Activated CD4-positive, alpha-beta T cell treated with anti-CD3 and anti-CD28 coated beads for 1 hour (primary cell): ENCODE data around the gene MKKS.
A peak's percentile ranks its signal among the peaks of the same experiment; 100 is the strongest.
"Not testable (repeated sequence)": the region's sequence is repeated elsewhere in the genome, so short reads cannot be mapped to it uniquely, and the experiment has no call there.

Experiments
- DNase-seq: peaks from one replicate; pipeline ENCODE4 v3.0.0-alpha.2; 2020

Gene MKKS

GRCh38 chr20:10448270-10449156, 14.5 kb upstream of the MKKS start:
- DNase-seq, result no peak

- peak; percentile 12 for DNase-seq
Measured at GRCh38 chr20:10447028-10447427, 13.0 kb upstream of the MKKS start.

GRCh38 chr20:10445758-10446157, 11.7 kb upstream of the MKKS start:
- no peak for DNase-seq

DNA sequence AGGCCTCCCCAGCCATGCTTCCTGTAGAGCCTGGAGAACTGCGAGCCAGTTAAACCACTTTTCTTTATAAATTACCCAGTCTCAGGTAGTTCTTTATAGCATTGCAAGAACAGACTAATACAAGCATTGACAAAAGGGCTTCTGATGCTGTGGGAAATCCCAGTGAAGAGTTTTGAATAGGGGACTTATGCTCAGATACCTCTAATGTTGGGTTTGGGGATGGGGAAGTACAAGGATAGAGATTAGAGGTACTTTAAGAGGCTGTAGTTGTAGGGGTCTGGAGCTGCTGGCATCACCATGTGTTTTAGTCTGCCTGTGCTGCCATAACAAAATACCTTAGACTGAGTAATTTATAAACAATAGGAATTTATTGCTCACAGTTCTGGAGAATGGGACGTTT, 9.9 kb upstream of the MKKS start:
- DNase-seq, result no peak

DNA sequence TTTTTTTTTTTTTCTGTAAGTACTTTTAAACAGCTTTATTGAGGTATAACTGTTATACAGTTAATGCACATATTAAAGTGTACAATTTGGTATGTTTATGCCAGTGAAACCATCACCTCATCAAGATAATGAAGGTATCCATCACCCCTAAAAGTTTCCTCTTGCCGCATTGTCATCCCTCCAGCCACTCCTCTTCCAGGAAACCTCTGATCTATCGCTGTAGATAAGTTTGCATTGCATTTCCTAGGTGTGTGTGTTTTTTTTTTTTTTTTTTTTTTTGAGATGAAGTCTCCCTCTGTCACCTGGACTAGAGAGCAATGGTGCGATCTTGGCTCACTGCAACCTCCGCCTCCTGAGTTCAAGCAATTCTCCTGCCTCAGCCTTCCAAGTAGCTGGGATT, 4.2 kb upstream of the MKKS start:
- no peak for DNase-seq

DNA sequence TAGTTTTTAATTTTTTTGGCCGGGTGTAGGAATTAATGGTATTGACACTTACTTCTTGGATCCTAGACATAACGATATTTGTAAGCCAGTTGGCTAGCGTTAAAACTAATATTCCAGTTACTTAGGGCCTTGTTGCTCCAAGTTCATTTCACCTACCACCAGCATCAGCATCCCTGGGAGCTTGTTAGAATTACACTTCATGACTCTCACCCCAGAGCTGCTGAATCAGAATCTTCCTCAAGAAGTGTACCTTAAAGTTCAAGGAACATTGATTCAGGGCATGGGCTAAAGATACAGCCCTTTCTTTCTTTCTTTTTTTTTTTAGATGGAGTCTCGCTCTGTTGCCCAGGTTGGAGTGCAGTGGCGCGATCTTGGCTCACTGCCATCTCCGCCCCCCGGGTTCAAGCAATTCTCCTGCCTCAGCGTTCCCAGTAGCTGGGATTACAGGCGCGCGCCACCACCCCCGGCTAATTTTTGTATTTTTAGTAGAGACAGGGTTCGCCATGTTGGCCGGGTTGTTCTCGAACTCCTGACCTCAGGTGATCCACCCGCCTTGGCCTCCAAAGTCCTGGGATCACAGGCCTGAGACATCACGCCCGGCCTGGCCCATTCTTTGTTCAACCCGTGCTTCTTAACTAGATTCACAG, 2.2 kb upstream of the MKKS start:
- no peak for DNase-seq

- DNase-seq, result peak; percentile 70
Measured at GRCh38 chr20:10434832-10435812, 1.1 kb upstream of the MKKS start, which contains the start of gene SLX4IP. Gene SLX4IP (plus strand): TSS chr20:10435305. CDS start chr20:10458205, 22,900 bp downstream.

GRCh38 chr20:10434467-10434831, 427 bp upstream of the MKKS start:
- peak; percentile 47 for DNase-seq

GRCh38 chr20:10433014-10433622, 904 bp downstream of the MKKS start:
- no peak for DNase-seq

DNA sequence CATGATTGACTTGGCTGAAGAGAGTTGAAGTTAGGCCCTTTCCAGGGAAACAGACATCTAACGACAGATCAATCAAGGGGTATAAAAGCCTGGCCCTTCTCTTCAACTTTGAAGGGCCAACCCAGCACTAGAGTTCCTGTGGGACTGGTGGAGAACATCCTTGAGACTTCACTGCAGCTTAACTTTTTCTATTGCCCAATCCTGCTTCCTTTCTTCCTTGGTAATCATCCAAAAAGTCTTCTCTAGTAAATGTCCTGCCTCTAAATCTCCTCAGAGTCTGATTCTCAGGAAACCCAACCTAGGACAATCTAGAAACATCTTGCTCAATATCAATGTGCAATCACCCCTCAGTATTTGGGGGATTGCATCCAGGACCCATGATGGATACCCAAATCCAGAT, 1.9 kb downstream of the MKKS start:
- DNase-seq, result no peak

- DNase-seq, result no peak
Measured at GRCh38 chr20:10430704-10431103, 3.3 kb downstream of the MKKS start.

DNA sequence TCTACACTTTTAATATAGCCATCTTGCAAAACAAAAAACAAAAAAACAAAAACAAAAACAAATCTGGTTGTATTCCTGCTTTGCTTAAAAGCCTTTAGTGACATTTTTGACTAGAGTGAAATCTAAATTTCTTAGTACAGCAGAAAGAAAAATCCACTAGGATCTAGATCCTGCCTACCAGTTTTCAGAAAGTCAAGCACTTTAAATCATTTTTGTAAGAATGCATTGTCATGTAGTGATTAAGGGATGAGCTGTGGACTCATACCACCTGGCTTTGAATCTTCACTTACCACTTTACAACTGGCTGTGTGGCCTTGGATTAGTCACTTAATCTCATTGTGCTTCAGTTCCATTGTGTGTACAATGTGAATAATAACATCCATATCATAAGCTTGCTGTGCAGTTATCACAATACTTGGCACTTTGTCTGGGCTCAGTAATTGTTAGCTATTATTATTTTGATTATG, 4.0 kb downstream of the MKKS start:
- DNase-seq, result no peak

- no peak for DNase-seq
Measured at GRCh38 chr20:10429443-10429981, 4.5 kb downstream of the MKKS start.

GRCh38 chr20:10428008-10428407, 6.0 kb downstream of the MKKS start:
- DNase-seq, result no peak

DNA sequence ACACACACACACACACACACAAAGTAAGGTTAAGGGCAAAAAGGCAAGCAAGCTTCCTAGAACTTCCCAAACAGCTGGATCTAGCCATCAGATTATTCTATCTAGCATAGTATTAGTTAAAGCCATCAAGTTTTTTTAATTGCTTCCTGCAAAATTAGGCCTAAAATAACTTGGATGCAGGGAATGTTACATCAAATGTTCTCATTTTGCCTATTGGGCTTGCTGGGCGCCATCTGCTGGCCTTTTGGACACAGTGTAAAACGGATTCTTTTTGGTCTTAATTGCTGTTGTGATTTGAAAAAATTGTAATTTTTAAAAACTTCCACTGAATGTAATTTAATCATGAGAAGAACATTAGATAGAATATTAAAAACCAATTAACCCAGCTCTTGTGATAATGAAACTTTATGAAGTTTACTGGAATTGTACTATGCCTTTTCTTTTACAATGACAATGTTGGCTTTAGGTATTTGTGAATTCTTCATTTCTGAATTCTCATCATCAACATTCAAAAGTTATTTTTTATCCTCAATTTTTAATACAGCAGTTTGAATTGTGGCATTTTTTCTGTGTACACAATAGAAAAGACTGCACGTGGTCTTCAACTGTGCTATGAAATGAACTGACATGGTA, 6.8 kb downstream of the MKKS start:
- no peak for DNase-seq

GRCh38 chr20:10423735-10424134, 10.3 kb downstream of the MKKS start:
- DNase-seq, result no peak

DNA sequence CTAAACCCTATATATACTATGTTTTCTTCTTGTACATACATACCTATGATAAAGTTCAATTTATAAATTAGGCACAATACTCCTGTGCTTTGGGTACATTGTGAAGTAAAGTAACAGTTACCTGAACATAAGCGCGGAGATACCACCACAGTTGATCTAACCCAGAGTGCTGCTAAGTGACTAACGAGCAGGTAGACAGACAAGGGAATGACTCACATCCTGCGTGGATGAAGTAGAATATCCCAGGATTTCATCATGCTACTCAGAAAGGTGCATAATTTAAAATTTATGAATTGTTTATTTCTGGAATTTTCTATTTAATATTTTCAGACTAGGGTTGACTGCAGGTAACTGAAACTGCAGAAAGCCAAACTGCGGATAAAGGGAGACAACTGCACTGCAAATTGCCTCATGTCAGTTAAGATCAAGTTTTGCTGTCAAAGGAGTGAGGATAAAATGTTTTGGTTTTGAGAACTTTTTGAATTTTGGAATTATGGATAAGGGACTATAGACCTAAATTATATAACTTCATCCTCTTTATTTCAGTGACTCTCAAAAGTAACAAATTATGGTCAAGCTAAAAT, 14.4 kb downstream of the MKKS start:
- DNase-seq, result no peak

- DNase-seq, result not testable (repeated sequence)
Measured at GRCh38 chr20:10417218-10417617, 16.8 kb downstream of the MKKS start.

DNA sequence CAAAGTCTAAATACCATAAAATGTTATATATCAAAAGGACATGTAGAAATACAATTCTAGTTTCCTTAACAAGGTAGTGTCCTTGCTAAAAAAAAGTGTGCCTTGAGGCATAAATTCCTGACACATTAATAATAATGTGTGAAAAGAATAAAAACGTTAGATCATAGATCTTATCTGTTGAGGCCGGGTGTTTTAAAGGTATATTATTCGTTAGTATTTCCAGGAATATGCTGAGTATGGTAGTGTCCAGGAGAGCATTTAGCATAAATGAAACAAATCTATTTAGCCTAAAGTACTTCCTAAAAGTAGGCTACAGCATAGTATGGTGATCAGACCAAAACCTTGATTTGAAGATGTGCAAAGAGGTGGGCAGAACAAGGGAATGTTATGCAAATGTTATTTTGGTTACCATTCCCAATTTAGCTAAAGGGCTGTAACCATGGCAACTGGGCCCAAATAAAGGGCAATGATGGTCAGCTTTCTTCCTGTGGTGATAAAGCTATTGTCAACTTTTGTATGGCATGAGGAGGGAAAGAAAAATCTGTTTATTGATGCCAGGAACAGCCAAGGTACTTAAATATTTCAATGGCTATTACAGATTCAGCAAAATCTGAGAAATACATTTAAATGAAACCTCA, 18.9 kb downstream of the MKKS start:
- no peak for DNase-seq

- DNase-seq, result no peak
Measured at GRCh38 chr20:10412591-10413408, 21.2 kb downstream of the MKKS start.
